ENCODE measurements around the gene COL18A1.

The COL18A1 gene

GRCh38 chr21:45537111-45537745 lies 132.3 kb downstream of the COL18A1 start:
- TF ChIP-seq CTCF (IDR thresholded peaks at IDR 0.05; ENCODE audit: low read depth, low read length, missing control alignments) = no peak
- in situ Hi-C loops (cut with HindIII; ENCODE audit: low sequenced_read_pairs) = no loop called here
- H3K4me3 ChIP-seq (ENCODE audit: low read depth, low read length) = no peak overlapping the region
- no peak for DNase-seq (ENCODE audit: low read depth)

- no peak for TF ChIP-seq CTCF (IDR thresholded peaks at IDR 0.05; ENCODE audit: low read depth, low read length, missing control alignments)
- in situ Hi-C loops (cut with HindIII; ENCODE audit: low sequenced_read_pairs) = no loop called here
- H3K4me3 ChIP-seq (ENCODE audit: low read depth, low read length) = no peak overlapping the region
- DNase-seq (ENCODE audit: low read depth) = no peak
Measured at GRCh38 chr21:45537746-45538291, 132.9 kb downstream of the COL18A1 start.

DNA sequence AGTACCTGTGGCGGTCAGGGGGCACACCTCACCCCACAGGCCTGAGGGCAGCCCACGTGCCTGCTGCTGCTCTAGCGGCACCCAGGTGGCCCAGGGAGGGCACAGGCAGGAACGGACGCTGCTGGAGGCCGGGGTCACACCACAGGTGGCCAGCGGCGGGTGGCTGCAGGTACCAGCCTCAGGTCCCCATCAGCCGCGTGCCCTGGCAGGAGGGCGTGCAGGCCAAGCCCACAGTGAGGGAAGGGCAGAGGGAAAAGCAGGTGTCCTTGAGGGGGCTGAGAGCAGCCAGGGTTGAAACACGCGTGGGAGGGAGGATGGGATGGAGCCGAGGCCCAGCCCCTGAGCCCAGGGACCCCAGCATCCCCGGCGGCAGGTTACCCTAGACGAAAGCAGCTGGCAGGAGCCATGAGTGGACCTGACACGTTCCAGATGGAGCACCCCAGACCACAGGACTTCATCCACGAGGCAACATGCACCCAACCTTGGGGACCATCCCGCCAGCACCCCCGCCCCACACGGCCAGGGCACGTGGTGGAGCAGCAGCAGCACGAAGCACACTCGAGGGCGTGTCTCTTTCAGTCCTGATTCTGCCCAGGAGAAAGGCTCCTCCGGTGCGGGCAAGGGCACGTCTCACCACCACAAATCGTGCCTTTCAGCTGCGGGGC lies 133.5 kb downstream of the COL18A1 start:
- H3K4me3 ChIP-seq (ENCODE audit: low read depth, low read length) = no peak overlapping the region
- no peak for TF ChIP-seq CTCF (IDR thresholded peaks at IDR 0.05; ENCODE audit: low read depth, low read length, missing control alignments)
- in situ Hi-C loops (cut with HindIII; ENCODE audit: low sequenced_read_pairs) = no loop called here
- no peak for DNase-seq (ENCODE audit: low read depth)

GRCh38 chr21:45539046-45539795 lies 134.3 kb downstream of the COL18A1 start:
- DNase-seq (ENCODE audit: low read depth) = no peak
- no peak for TF ChIP-seq CTCF (IDR thresholded peaks at IDR 0.05; ENCODE audit: low read depth, low read length, missing control alignments)
- in situ Hi-C loops (cut with HindIII; ENCODE audit: low sequenced_read_pairs) = no loop called here
- no peak overlapping the region for H3K4me3 ChIP-seq (ENCODE audit: low read depth, low read length)

- no peak overlapping the region for H3K4me3 ChIP-seq (ENCODE audit: low read depth, low read length)
- DNase-seq (ENCODE audit: low read depth) = no peak
- no peak for TF ChIP-seq CTCF (IDR thresholded peaks at IDR 0.05; ENCODE audit: low read depth, low read length, missing control alignments)
- in situ Hi-C loops (cut with HindIII; ENCODE audit: low sequenced_read_pairs) = no loop called here
Measured at GRCh38 chr21:45539796-45540600, 135.0 kb downstream of the COL18A1 start.

DNA sequence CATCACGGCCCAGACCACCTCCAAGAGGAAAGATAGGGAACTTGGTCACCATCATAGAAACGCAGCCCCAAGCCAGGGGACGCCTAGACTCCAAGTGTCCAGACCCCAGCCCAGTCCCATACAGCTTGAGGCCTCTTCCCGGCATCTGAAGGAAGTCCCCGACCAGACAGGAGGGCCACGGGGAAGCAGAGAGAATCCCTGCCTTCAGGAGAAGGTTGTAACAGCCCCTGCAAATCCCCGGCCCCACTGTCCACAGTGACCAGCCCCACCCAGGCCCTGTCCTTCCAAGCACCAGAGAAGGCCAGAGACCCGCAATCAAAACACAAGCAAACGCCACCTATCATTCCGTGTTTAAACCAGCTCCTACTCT lies 135.6 kb downstream of the COL18A1 start:
- no peak overlapping the region for H3K4me3 ChIP-seq (ENCODE audit: low read depth, low read length)
- DNase-seq (ENCODE audit: low read depth) = no peak
- in situ Hi-C loops (cut with HindIII; ENCODE audit: low sequenced_read_pairs) = no loop called here
- TF ChIP-seq CTCF (IDR thresholded peaks at IDR 0.05; ENCODE audit: low read depth, low read length, missing control alignments) = no peak

Measured in astrocyte of the cerebellum (primary cell).